CD4-positive, alpha-beta T cell (primary cell): Measurements from ENCODE around the gene PRSS36. TPM values are rescaled to one million over a fixed set of nuclear protein-coding genes. Genes with fewer than 3 reads are reported as not detected.

Source experiments
- ATAC-seq: fragments of 200-7000 bp; cut with Tn5 transposase; one replicate; pipeline ENCODE4 v1.10.0; 2022; ENCODE audit warnings: mild to moderate bottlenecking; ENCODE audit not compliant: poor library complexity
- CTCF ChIA-PET: fragments of 350-600 bp; sonication (Branson Sonifier 250); formaldehyde crosslinking; loops from one replicate; lab custom pipeline; 2021; ENCODE audit warnings: antibody characterized with exemption, inconsistent platforms; lab: Charles Lee
- POLR2A ChIA-PET: fragments of 350-600 bp; sonication (Branson Sonifier 250); formaldehyde crosslinking; loops from one replicate; lab custom pipeline; 2021; ENCODE audit warnings: antibody characterized with exemption, inconsistent platforms; lab: Charles Lee
- DNase-seq, 14 experiments: peaks; one replicate each; pipeline ENCODE4 v3.0.0-alpha.2; 2013 to 2020; ENCODE audit warnings: mixed read lengths in 2 of 14
- H3K27ac ChIP-seq, 2 donors: one replicate each; pipeline versions ENCODE4 v1.5.1 to v1.7.0; 2013; ENCODE audit warnings: low read length in 2 of 2, low read depth in 1 of 2, mild to moderate bottlenecking in 1 of 2
- H3K27me3 ChIP-seq, 2 experiments: 1 replicate in 1 of 2; 2 replicates in 1 of 2; pipeline versions ENCODE4 v1.6.1 to v1.7.0; 2013; ENCODE audit warnings: low read length in 2 of 2, control low read depth in 1 of 2, mild to moderate bottlenecking in 1 of 2, moderate library complexity in 1 of 2; ENCODE audit not compliant: insufficient read depth in 2 of 2, control insufficient read depth in 1 of 2
- H3K36me3 ChIP-seq: one replicate; pipeline ENCODE4 v1.6.1; 2013; ENCODE audit warnings: low read length, control low read depth; ENCODE audit not compliant: insufficient read depth
- H3K4me1 ChIP-seq: one replicate; pipeline ENCODE4 v1.6.1; 2013; ENCODE audit warnings: low read length, control low read depth; ENCODE audit not compliant: insufficient read depth
- H3K4me3 ChIP-seq: one replicate; pipeline ENCODE4 v1.5.1; 2013; ENCODE audit warnings: mild to moderate bottlenecking, low read length, moderate library complexity
- H3K9me3 ChIP-seq, 2 experiments: 1 replicate in 1 of 2; 2 replicates in 1 of 2; pipeline versions ENCODE4 v1.6.1 to v1.7.0; 2013; ENCODE audit warnings: low read length in 2 of 2, mild to moderate bottlenecking in 2 of 2, control low read depth in 1 of 2, moderate library complexity in 1 of 2; ENCODE audit not compliant: control insufficient read depth in 1 of 2, insufficient read depth in 1 of 2
- H3K27ac Mint-ChIP-seq: one replicate; pipeline ENCODE4 v1.8.0; 2020; ENCODE audit warnings: mixed read lengths
- H3K27me3 Mint-ChIP-seq: one replicate; pipeline ENCODE4 v1.8.0; 2021; ENCODE audit warnings: mixed read lengths
- H3K36me3 Mint-ChIP-seq: one replicate; pipeline ENCODE4 v1.8.0; 2021; ENCODE audit warnings: low read depth, mixed read lengths
- H3K4me1 Mint-ChIP-seq: one replicate; pipeline ENCODE4 v1.8.0; 2021; ENCODE audit warnings: low read depth, mixed read lengths
- H3K4me3 Mint-ChIP-seq: one replicate; pipeline ENCODE4 v1.8.0; 2020; ENCODE audit warnings: mild to moderate bottlenecking, mixed read lengths
- H3K9me3 Mint-ChIP-seq: one replicate; pipeline ENCODE4 v1.8.0; 2020; ENCODE audit warnings: mixed read lengths
- CTCF ChIP-seq: fragments of 200-600 bp; IDR thresholded peaks from one replicate; pipeline ENCODE4 v1.8.0; 2022; ENCODE audit warnings: antibody characterized with exemption, mild to moderate bottlenecking
- intact Hi-C, 2 experiments: fragments of 100-400 bp; cut with DNase I in 1 of 2; cut with micrococcal nuclease in 1 of 2; formaldehyde crosslinking; loops; one replicate each; pipeline versions ENCODE4 v1.15.1 to v1.9.0; 2023 to 2025; cut with DNase I, micrococcal nuclease
- total RNA-seq, 174 experiments: library from RNA in 2 of 174; stranded (reverse) in 2 of 174; gene quantifications; one replicate each; pipeline ENCODE4 v1.2.3 and lab custom pipeline; 2021 to 2026

PRSS36 gene
- total RNA-seq, 2 experiments from 2014 or later: 0.33 to 0.56 TPM

GRCh38 chr16:31133046-31133501, 16.8 kb downstream of the PRSS36 start:
- CTCF ChIA-PET: no interaction called here
- peaks cover 45% of the 10 kb centered on the region for H3K36me3 Mint-ChIP-seq
- no peak for TF ChIP-seq CTCF

GRCh38 chr16:31132303-31132979, 17.4 kb downstream of the PRSS36 start:
- intact Hi-C loops: no loop called here
- TF ChIP-seq CTCF: no peak
- POLR2A ChIA-PET: interaction anchor here (0.8 kb wide), 1 partner anchor 9 kb away, joined by 5 read pairs; no protein-coding TSS in a partner anchor
- Histone ChIP-seq H3K36me3 (peaks cover 48% of the 10 kb centered on the region), H3K27ac (no peak overlapping the region), H3K4me3 (no peak overlapping the region), H3K4me1 (peaks cover 17% of the 10 kb centered on the region), H3K9me3 (no peaks in the 10 kb centered on the region), H3K27me3 (no peaks in the 10 kb centered on the region)
- H3K36me3 Mint-ChIP-seq: peaks cover 52% of the 10 kb centered on the region
- H3K4me1 Mint-ChIP-seq: no peaks in the 10 kb centered on the region
- DNase-seq: no peak
- no peak overlapping the region for H3K4me3 Mint-ChIP-seq
- no peaks in the 10 kb centered on the region for H3K27me3 Mint-ChIP-seq
- ATAC-seq: peak; percentile 15
- no peaks in the 10 kb centered on the region for H3K9me3 Mint-ChIP-seq
- peak overlapping the region; percentile 44 for H3K27ac Mint-ChIP-seq
- CTCF ChIA-PET: no interaction called here

More at GRCh38 chr16:31133046-31133501, 16.8 kb downstream of the PRSS36 start:
- Mint-ChIP-seq H3K27me3 (no peaks in the 10 kb centered on the region), H3K4me3 (no peak overlapping the region), H3K27ac (peak overlapping the region; percentile 44), H3K9me3 (no peaks in the 10 kb centered on the region), H3K4me1 (no peaks in the 10 kb centered on the region)
- no peaks in the 10 kb centered on the region for H3K27me3 ChIP-seq
- H3K4me3 ChIP-seq: no peak overlapping the region
- POLR2A ChIA-PET: interaction anchor here (0.8 kb wide), 1 partner anchor 9 kb away, joined by 5 read pairs; no protein-coding TSS in a partner anchor
- no peak overlapping the region for H3K27ac ChIP-seq
- DNase-seq (no peak), ATAC-seq (no peak)
- no peaks in the 10 kb centered on the region for H3K9me3 ChIP-seq
- peaks cover 13% of the 10 kb centered on the region for H3K4me1 ChIP-seq
- intact Hi-C loops: no loop called here
- H3K36me3 ChIP-seq: peaks cover 41% of the 10 kb centered on the region

- Mint-ChIP-seq H3K4me1 (no peaks in the 10 kb centered on the region), H3K27ac (no peak overlapping the region), H3K27me3 (no peaks in the 10 kb centered on the region), H3K4me3 (no peak overlapping the region), H3K9me3 (no peaks in the 10 kb centered on the region), H3K36me3 (peaks cover 57% of the 10 kb centered on the region)
- H3K4me1 ChIP-seq: peaks cover 17% of the 10 kb centered on the region
- no peak for TF ChIP-seq CTCF
- intact Hi-C loops: no loop called here
- H3K4me3 ChIP-seq: no peak overlapping the region
- no peak for ATAC-seq
- ChIA-PET CTCF (no interaction called here), POLR2A (interaction anchor here (1.5 kb wide), 1 partner anchor 10 kb away, joined by 7 read pairs; no protein-coding TSS in a partner anchor)
- H3K9me3 ChIP-seq: no peaks in the 10 kb centered on the region
- H3K36me3 ChIP-seq: peaks cover 53% of the 10 kb centered on the region
- no peak for DNase-seq
- no peaks in the 10 kb centered on the region for H3K27me3 ChIP-seq
- no peak overlapping the region for H3K27ac ChIP-seq
Measured at GRCh38 chr16:31131841-31132271, 18.0 kb downstream of the PRSS36 start.
